Measurements from ENCODE around the gene DEPDC1B.
"Not testable (repeated sequence)": the region's sequence is repeated elsewhere in the genome, so short reads cannot be mapped to it uniquely, and the experiment has no call there.

The DEPDC1B gene

DNA sequence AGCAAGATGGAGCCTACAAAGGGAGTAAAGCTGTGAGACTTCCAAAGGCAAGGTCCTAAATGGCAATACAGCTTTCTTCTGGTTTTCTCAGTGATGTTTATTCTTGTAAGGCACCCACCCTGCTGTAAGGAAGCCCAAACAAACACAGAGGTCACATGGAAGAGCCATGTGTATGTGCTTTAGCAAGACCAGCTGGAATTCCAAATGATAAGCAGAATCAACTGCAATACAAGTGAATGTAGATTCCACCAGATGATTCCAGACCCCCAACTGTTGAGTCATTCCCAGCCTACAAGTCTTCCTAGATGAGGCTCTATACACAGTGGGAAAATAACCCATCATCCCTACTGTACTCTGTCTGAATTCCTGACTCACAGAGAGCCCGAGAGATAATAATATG is 122.8 kb downstream of the DEPDC1B start:
- DNase-seq = no peak

DNA sequence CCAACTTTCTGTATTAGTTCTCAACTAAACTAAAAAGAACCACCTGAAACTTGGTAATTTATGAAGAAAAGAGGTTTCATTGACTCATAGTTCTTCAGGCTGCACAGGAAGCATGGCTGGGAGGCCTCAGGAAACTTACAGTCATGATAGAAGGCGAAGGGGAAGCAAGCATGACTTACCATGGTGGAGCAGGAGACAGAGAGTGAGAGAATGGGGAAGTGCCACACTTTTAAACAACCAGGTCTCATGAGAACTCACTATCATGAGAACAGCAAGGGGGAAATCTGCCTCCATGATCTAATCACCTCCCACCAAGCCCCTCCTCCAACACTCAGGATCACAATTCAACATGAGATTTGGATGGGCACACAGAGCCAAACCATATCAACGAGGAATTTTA is 123.5 kb downstream of the DEPDC1B start:
- no peak for DNase-seq

DNA sequence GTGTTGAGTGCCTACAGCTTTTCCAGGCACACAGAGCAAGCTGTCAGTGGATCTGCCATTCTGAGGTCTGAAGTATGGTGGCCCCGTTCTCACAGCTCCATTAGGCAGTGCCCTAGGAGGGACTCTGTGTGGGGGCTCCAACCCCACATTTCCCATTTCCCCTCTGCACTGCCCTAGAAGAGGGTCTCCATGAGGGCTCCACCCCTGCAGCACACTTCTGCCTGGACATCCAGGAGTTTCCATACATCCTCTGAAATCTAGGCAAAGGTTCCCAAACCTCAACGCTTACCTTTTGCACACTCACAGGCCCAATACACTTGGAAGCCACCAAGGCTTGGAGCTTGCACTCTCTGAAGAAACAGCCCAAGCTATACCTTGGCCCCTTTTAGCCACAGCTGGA is 131.3 kb downstream of the DEPDC1B start:
- DNase-seq = no peak

DNA sequence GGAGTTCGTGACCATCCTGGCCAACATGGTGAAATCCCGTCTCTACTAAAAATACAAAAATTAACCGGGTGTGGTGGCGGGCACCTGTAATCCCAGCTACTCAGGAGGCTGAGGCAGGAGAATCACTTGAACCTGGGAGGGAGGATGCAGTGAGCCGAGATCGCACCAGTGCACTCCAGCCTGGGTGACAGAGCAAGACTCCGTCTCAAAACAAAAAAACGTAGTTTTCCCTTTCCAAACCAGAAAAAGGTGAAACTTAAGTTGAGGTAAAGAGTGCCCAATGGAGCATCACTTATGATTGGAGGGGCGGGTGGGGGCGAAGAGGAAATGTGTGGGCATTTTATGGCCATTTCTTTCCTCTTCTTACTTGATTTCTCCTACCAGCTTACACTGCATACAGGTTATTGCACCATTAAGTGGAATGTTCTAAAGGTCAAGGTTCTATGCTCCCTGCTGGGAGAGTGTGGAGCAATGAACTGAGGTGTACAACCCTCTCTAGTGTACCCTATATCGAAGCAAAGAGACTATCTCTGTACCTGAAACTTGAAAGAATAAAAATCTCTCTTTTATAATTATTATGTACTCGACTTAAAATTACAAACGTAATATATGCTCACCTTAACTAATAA is 136.2 kb downstream of the DEPDC1B start:
- DNase-seq = no peak

DNA sequence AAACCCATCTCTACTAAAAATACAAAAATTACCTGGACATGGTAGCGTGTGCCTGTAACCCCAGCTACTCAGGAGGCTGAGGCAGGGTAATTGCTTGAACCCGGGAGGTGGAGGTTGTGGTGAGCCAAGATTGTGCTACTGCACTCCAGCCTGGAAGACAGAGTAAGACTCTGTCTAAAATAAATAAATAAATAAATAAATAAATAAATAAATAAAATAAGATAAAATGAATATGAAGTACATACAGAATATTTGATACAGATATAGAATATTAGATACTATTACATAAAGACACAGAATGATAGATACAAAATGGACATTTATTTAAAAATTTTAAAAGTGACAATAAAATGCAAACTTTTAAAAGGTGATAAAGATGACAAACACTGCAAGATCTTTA is 146.7 kb downstream of the DEPDC1B start:
- DNase-seq = not testable (repeated sequence)

DNA sequence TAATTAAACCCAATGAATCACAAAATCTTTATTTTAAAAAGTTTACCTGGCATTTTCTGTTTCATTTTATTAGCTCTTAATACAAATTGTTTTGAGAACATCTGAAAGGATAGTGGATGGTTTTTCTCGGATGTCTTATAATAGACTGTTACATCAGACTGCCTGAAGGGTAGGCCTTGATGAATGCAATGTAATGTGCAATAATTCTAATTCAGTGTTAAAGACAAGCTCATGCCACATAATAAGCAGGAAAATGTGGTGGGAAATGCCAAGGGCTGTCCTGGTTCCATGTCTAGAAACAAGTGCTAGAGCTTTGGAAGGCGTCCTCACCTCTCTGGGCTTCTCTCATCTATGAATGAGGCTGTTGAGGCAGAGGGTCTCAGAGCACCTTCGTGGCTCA is 148.1 kb downstream of the DEPDC1B start:
- no peak for DNase-seq

DNA sequence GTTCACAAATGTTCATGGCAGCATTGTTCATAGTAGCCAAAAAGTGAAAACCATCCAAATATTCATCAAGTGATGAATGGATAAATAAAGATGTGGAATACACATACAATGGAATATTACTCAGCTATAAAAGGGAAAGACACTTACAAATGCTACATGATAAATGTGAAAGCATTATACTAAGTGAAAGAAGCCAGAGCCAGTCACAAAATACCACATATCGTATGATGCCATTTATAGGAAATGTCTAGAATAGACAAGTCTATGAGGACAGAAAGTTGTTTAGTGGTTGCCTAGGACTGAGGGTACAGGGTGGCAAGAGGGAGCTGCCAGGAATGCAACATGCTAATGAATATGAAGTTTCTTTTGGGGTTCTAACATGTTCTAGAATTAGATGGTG is 148.7 kb downstream of the DEPDC1B start:
- DNase-seq = no peak

DNA sequence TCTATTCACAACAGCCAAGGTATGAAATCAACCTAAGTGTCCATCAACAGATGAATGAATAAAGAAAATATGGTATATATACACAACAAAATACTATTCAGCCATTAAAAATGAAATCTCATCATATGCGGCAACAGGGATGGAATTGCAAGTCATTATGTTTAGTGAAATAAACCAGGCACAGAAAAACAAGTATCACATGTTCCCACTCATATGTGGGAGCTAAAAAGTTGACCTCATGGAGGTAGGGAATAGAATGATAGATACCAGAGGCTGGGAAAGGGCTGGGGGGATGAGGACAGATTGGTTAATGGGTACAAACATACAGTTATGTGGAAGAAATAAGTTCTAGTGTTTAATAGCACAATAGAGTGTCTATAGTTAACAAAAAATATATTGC is 149.7 kb downstream of the DEPDC1B start:
- DNase-seq = no peak

DNA sequence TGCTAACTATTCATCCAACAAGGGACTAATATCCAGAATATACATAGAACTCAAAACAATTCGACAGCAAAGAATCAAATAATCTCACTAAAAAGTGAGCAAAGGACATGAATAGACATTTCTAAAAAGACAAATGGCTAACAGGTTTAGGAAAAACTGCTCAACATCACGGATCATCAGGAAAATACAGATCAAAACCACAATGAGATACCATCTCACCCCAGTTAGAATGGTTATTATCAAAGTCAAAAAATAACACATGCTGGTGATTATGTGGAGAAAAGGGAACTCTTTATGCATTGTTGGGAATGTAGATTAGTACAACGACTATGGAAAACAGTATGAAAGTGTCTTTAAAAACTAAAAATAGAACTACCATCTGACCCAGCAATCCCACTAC is 150.1 kb downstream of the DEPDC1B start:
- DNase-seq = no peak

Measured in activated effector memory CD4-positive, alpha-beta T cell treated with Interleukin-2 at 50 U/mL for 16 hours (primary cell).